ENCODE data around the gene RAD52.

RAD52 gene

DNA sequence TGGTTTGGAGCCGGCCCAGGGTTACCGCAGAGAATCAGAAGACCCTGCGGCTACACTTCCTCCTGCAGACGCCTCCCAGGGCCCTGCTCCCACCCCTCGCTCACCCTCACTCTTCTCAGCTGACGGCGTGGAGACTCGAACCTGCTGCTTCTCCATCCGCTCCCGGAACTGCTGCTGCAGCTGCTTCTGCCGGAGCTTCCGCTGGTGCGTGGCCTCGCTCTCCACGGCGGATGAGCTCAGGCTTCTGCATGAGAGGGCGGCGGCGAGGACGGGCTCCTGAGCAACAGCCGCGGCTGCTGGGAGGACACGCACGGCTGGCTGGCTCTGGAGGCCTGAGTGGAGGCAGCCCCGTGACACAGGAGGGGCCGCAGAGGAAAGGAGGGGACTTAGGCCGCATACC, 33.3 kb downstream of the RAD52 start:
- H3K9me3 ChIP-seq (ENCODE audit: insufficient read depth, low read length) = no peaks in the 10 kb centered on the region
- H3K79me2 ChIP-seq (ENCODE audit: low read length) = no peaks in the 10 kb centered on the region
- TF ChIP-seq, protein P1, sequence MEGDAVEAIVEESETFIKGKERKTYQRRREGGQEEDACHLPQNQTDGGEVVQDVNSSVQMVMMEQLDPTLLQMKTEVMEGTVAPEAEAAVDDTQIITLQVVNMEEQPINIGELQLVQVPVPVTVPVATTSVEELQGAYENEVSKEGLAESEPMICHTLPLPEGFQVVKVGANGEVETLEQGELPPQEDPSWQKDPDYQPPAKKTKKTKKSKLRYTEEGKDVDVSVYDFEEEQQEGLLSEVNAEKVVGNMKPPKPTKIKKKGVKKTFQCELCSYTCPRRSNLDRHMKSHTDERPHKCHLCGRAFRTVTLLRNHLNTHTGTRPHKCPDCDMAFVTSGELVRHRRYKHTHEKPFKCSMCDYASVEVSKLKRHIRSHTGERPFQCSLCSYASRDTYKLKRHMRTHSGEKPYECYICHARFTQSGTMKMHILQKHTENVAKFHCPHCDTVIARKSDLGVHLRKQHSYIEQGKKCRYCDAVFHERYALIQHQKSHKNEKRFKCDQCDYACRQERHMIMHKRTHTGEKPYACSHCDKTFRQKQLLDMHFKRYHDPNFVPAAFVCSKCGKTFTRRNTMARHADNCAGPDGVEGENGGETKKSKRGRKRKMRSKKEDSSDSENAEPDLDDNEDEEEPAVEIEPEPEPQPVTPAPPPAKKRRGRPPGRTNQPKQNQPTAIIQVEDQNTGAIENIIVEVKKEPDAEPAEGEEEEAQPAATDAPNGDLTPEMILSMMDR (IDR thresholded peaks at IDR 0.05; ENCODE audit: low read depth, low read length) = no peak
- TF ChIP-seq EZH2phosphoT487 (IDR thresholded peaks at IDR 0.05; ENCODE audit: low read depth) = no peak
- H3K27me3 ChIP-seq (ENCODE audit: low read depth, low read length) = no peaks in the 10 kb centered on the region
- no peak overlapping the region for H3K4me2 ChIP-seq (ENCODE audit: low read length)
- H3K4me1 ChIP-seq (ENCODE audit: low read length) = peaks cover 6% of the 10 kb centered on the region; the same call in 1 of the 2 replicates
- H3K4me3 ChIP-seq (ENCODE audit: low read length) = no peak overlapping the region
- H3K27ac ChIP-seq (ENCODE audit: low read length) = no peak overlapping the region
- H2AFZ ChIP-seq (ENCODE audit: low read depth, low read length) = no peak overlapping the region
- H3K36me3 ChIP-seq (replicated peaks; ENCODE audit: low read depth, low read length) = peaks cover 54% of the 10 kb centered on the region
- no peaks in the 10 kb centered on the region for H4K20me1 ChIP-seq (ENCODE audit: insufficient read depth, low read length)
- H3K9ac ChIP-seq (ENCODE audit: low read length) = no peak overlapping the region

DNA sequence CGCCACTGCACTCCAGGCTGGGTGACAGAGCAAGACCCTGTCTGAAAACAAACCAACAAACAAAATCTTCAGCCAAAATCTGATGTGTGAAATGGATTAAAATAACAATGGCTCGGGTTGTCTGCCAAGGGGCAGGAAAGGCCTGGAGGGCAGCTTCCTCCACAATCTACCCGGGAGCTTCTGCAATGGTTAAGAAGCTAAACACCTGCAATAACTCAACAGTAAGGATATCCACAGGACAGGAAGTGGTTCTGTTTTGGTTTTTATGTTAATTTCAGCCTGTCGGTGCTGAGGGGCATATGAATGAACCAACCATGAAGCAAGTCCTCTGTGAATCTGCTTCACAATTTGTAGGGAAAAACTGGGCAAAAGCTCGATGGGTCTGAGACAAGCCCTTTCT, 34.4 kb downstream of the RAD52 start:
- Histone ChIP-seq H4K20me1 (ENCODE audit: insufficient read depth, low read length) (no peaks in the 10 kb centered on the region), H2AFZ (ENCODE audit: low read depth, low read length) (no peak overlapping the region)

GRCh38 chr12:913919-914698, 35.4 kb downstream of the RAD52 start:
- no peak overlapping the region for H3K9ac ChIP-seq (ENCODE audit: low read length)
- no peak overlapping the region for H3K4me3 ChIP-seq (ENCODE audit: low read length)
- no peaks in the 10 kb centered on the region for H3K27me3 ChIP-seq (ENCODE audit: low read depth, low read length)
- no peak overlapping the region for H2AFZ ChIP-seq (ENCODE audit: low read depth, low read length)
- peaks cover 6% of the 10 kb centered on the region; the same call in 1 of the 2 replicates for H3K4me1 ChIP-seq (ENCODE audit: low read length)
- H3K36me3 ChIP-seq (replicated peaks; ENCODE audit: low read depth, low read length) = peaks cover 56% of the 10 kb centered on the region
- H3K27ac ChIP-seq (ENCODE audit: low read length) = no peak overlapping the region
- no peaks in the 10 kb centered on the region for H3K9me3 ChIP-seq (ENCODE audit: insufficient read depth, low read length)
- H3K79me2 ChIP-seq (ENCODE audit: low read length) = no peaks in the 10 kb centered on the region
- no peak for TF ChIP-seq EZH2phosphoT487 (IDR thresholded peaks at IDR 0.05; ENCODE audit: low read depth)
- TF ChIP-seq, protein P1 (IDR thresholded peaks at IDR 0.05; ENCODE audit: low read depth, low read length) = no peak
- H3K4me2 ChIP-seq (ENCODE audit: low read length) = no peak overlapping the region
- no peaks in the 10 kb centered on the region for H4K20me1 ChIP-seq (ENCODE audit: insufficient read depth, low read length)

More for the DNA sequence above, 34.4 kb downstream of the RAD52 start:
- no peak overlapping the region for H3K27ac ChIP-seq (ENCODE audit: low read length)
- peaks cover 6% of the 10 kb centered on the region; the same call in 1 of the 2 replicates for H3K4me1 ChIP-seq (ENCODE audit: low read length)
- no peaks in the 10 kb centered on the region for H3K9me3 ChIP-seq (ENCODE audit: insufficient read depth, low read length)
- no peaks in the 10 kb centered on the region for H3K27me3 ChIP-seq (ENCODE audit: low read depth, low read length)
- TF ChIP-seq EZH2phosphoT487 (IDR thresholded peaks at IDR 0.05; ENCODE audit: low read depth) = no peak
- TF ChIP-seq, protein P1 (IDR thresholded peaks at IDR 0.05; ENCODE audit: low read depth, low read length) = no peak
- H3K4me3 ChIP-seq (ENCODE audit: low read length) = no peak overlapping the region
- H3K36me3 ChIP-seq (replicated peaks; ENCODE audit: low read depth, low read length) = peaks cover 52% of the 10 kb centered on the region
- H3K9ac ChIP-seq (ENCODE audit: low read length) = no peak overlapping the region
- H3K4me2 ChIP-seq (ENCODE audit: low read length) = no peak overlapping the region
- no peaks in the 10 kb centered on the region for H3K79me2 ChIP-seq (ENCODE audit: low read length)

DNA sequence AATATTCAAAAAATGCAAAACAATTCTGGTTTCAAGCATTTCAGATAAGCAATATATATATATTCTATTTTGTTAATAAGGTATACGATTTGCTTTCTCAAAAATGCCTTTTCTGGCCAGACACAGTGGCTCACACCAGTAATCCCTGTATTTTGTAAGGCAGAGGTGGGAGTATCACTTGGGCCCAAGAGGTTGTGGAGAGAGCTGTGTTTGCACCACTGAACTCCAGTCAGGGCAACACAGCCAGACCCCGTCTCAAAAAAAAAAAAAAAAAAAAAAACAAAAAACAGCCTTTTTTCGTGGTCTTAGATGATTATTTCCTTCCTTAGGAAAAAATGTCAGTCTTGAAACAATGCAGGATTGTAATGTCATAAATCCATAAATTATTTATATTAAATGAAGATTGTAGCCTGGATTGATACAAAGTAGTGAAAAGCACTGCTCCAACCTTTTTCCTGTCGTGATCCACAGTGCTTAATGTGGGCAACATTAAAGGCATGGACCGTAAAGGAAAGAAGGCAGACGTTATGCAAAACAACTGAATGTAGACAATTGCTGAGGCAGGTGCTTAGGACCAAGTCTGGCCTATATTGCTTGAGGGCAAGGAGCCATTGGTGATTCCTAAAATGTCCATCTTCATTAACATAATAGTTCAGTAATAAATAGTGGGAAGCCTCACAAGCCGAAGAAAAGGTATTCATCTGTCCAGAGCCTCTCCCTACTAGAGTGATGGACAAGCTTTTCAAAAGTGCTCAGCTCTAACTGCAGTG, 36.8 kb downstream of the RAD52 start:
- H3K4me3 ChIP-seq (ENCODE audit: low read length) = no peak overlapping the region
- H4K20me1 ChIP-seq (ENCODE audit: insufficient read depth, low read length) = no peaks in the 10 kb centered on the region
- TF ChIP-seq EZH2phosphoT487 (IDR thresholded peaks at IDR 0.05; ENCODE audit: low read depth) = no peak
- TF ChIP-seq, protein P1 (IDR thresholded peaks at IDR 0.05; ENCODE audit: low read depth, low read length) = no peak
- H3K27me3 ChIP-seq (ENCODE audit: low read depth, low read length) = no peaks in the 10 kb centered on the region
- H3K4me1 ChIP-seq (ENCODE audit: low read length) = peaks cover 6% of the 10 kb centered on the region; the same call in 1 of the 2 replicates
- no peak overlapping the region for H3K4me2 ChIP-seq (ENCODE audit: low read length)
- H3K27ac ChIP-seq (ENCODE audit: low read length) = no peak overlapping the region
- H2AFZ ChIP-seq (ENCODE audit: low read depth, low read length) = no peak overlapping the region
- no peaks in the 10 kb centered on the region for H3K9me3 ChIP-seq (ENCODE audit: insufficient read depth, low read length)
- peaks cover 58% of the 10 kb centered on the region for H3K36me3 ChIP-seq (replicated peaks; ENCODE audit: low read depth, low read length)
- no peaks in the 10 kb centered on the region for H3K79me2 ChIP-seq (ENCODE audit: low read length)
- no peak overlapping the region for H3K9ac ChIP-seq (ENCODE audit: low read length)
